RCC 7860 (cell line): ENCODE data around the gene PCDHA1.

Experiments
- DNase-seq: peaks from one replicate; pipeline ENCODE4 v3.0.0-alpha.2; 2015; ENCODE audit warnings: low spot score
- FAIRE-seq: peaks from 2 replicates; lab custom pipeline; 2012; peaks lifted over from hg19 to GRCh38; lab: Jason Lieb, UNC

PCDHA1 gene

DNA sequence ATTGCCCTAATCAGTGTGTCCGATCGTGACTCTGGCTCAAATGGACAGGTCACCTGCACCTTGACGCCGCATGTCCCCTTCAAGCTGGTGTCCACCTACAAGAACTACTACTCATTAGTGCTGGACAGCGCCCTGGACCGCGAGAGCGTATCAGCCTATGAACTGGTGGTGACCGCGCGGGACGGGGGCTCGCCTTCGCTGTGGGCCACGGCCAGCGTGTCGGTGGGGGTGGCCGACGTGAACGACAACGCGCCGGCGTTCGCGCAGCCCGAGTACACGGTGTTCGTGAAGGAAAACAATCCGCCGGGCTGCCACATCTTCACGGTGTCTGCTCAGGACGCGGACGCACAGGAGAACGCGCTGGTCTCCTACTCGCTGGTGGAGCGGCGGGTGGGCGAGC lies 97.4 kb downstream of the PCDHA1 start:
- DNase-seq (no peak), FAIRE-seq (no peak)

- DNase-seq (no peak), FAIRE-seq (no peak)
Observed at GRCh38 chr5:140883927-140884697, 98.2 kb downstream of the PCDHA1 start.

DNA sequence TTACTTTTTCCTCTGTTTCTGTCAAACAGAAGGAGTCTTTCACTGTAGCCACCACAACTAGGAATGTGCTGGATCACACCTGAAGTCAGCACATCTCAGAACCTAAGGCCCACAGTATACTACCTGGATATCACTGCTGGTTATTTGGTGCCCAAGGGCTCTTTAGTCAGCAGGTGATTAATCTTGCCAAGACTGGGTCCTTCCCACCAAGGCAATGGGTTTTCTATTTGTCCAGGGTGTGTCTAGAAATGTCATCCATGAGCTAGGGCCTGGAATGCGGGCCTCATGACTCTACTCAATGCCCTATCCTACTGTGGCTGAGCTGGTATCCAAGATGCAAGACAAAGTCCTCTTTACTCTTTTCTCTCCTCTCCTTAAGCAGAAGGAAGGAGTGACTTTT lies 130.4 kb downstream of the PCDHA1 start:
- DNase-seq (no peak), FAIRE-seq (no peak)

DNA sequence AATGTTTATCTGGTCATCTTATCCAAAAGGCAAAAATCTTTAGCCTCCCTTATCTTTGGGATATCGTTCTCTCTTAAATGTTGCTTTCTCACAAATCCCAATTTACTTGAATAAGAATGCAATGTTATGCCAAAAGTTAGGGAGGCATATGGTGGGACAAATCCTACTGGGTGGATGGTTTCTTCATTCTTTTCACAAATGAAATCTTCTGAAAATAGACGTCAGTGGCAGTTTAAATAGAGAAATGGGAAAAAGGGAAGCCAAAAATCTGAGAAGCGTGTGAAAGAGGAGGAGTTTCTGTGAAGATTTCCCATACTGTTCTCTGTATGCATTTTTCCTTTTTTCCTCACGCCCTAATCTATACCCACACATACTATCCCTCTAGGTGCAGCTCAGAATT lies 137.7 kb downstream of the PCDHA1 start:
- FAIRE-seq (no peak), DNase-seq (no peak)

GRCh38 chr5:140925806-140926442 lies 140.0 kb downstream of the PCDHA1 start, which contains the start of gene PCDHAC1:
Gene PCDHAC1 (plus strand): TSS chr5:140926299. CDS start chr5:140926893, 594 bp downstream.
- FAIRE-seq (no peak), DNase-seq (no peak)

GRCh38 chr5:140926443-140927227 lies 140.7 kb downstream of the PCDHA1 start:
- FAIRE-seq (no peak), DNase-seq (no peak)

DNA sequence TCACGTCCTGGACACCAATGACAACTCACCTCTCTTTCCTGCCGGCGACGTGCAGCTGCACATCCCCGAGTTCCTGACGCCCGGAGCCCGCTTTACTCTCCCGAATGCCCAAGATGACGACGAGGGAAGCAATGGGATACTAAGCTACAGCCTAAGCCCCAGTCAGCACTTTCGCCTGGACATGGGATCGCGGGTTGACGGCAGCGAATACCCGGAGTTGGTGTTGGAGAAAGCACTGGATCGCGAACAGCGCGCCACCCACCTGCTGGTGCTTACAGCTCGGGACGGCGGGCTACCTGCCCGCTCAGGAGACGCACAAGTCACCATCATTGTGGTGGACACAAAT lies 141.3 kb downstream of the PCDHA1 start:
- DNase-seq (no peak), FAIRE-seq (no peak)

- no peak for DNase-seq
- FAIRE-seq: no peak
Observed at GRCh38 chr5:140934964-140935606, 149.1 kb downstream of the PCDHA1 start.

DNA sequence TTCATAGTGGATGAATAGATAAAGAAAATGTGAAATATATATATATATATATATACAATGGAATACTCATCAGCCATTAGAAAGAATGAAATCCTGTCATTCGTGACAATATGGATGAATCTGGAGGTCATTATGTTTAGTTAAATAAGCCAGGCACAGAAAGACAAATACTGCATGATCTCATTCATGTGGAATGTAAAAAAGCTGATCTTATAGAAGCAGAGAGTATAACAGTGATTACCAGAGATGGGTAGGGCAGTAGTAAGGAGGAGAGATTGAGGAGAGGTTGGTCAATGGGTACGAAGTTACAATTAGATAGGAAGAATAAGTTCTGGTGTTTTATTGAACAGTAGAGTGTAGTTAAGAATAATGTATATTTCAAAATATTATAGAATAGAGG lies 160.6 kb downstream of the PCDHA1 start:
- no peak for DNase-seq
- FAIRE-seq: no peak

DNA sequence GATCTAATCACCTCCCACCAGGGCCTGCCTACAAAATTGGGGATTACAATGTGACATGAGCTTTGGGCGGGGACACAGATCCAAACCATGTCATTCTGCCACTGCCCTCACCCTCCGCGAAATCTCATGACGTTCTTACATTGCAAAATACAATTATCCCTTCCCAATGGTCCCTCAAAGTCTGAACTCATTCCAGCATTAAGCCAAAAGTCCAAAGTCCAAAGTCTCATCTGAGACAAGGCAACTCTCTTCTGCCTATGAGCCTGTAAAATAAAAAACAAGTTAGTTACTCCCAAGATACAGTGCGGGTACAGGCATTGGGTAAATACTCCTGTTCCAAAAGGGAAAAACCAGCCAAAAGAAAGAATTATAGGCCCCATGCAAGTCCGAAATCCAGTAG lies 165.7 kb downstream of the PCDHA1 start:
- FAIRE-seq: no peak
- no peak for DNase-seq

GRCh38 chr5:140953234-140953633 lies 167.3 kb downstream of the PCDHA1 start:
- FAIRE-seq (no peak), DNase-seq (no peak)

DNA sequence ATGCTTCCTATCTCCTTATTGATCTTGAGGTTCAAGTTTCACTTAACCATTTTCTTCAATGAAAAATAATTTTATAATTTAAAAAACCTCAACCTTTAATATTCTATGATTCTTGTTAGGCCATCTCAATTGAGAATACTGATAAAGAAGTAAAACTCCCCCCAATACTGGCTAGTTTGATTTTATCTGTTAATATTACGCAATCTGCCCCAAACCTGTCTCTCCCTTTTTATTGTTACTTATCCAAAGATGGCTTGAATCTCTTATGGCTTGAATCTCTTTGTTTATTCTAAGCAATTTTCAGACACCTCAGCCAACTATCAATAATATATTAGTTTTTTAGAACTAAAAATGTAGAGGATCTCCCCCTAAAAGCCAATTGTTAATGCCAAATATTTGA lies 176.2 kb downstream of the PCDHA1 start:
- FAIRE-seq: no peak
- no peak for DNase-seq

- DNase-seq (no peak), FAIRE-seq (no peak)
Observed at GRCh38 chr5:140964356-140964755, 178.4 kb downstream of the PCDHA1 start.

GRCh38 chr5:140965905-140966292 lies 180.0 kb downstream of the PCDHA1 start:
- FAIRE-seq (no peak), DNase-seq (no peak)

DNA sequence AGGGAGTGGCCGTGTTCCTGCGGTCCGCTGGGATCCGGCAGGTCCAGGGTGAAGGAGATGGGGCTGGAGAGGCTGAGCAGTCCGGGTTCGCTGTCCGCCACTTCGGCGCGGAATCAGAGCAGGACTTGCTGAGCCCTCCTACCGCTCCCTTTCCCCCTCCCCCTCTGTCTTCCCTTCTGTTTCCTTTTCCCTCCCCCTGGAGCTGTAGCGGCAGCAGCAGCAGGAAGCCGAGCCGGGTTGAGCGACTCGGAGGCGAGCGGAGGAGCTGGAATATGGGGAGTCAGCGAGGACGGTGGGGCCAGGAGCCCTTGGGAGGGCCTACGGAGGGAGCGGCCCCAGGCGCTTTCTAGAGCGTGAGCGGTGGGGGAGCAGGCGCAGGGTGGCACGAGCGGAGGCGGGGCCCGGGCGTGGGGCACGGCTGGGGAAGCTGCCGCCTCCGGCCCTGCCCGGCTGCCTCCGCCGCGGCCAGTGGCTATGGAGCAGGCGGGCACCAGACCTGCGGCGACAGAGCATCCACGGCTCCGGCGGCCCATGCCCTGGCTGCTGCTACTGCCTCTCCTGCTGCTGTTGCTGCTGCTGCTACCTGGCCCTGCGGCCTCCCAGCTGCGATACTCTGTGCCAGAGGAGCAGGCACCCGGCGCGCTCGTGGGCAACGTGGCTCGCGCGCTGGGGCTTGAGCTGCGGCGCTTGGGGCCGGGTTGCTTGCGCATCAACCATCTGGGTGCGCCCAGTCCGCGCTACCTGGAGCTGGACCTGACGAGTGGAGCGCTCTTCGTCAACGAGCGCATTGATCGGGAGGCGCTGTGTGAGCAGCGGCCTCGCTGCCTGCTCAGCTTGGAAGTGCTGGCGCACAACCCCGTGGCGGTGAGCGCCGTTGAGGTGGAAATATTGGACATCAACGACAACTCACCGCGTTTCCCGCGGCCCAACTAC lies 180.6 kb downstream of the PCDHA1 start, which contains the start of gene PCDHAC2:
Gene PCDHAC2, plus strand, starts transcription at position 184 of the 933 bp plus-strand sequence. Its CDS starts 291 bp downstream, at position 475.
- DNase-seq (no peak), FAIRE-seq (no peak)

- no peak for FAIRE-seq
- no peak for DNase-seq
Observed at GRCh38 chr5:140967226-140967893, 181.4 kb downstream of the PCDHA1 start.

DNA sequence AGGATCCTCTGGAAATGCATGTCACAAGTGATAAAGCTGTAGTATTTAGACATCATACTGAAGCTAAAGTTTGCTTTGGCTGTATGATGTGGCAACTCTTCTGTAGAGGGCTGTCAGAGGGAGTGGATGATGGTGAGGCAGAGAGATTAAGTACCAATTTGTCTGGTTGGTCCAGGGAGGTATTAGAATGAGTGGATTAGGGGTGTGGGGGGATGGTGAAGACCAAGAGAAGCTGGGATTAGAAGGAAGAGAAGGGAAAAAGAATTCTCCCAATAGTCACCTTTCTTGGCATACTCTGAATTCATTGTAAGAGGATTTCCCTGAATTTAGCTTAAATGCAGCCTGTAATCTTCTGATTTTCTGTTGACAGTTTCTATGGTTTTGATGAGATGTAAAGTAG lies 183.9 kb downstream of the PCDHA1 start:
- FAIRE-seq: no peak
- DNase-seq: no peak

DNA sequence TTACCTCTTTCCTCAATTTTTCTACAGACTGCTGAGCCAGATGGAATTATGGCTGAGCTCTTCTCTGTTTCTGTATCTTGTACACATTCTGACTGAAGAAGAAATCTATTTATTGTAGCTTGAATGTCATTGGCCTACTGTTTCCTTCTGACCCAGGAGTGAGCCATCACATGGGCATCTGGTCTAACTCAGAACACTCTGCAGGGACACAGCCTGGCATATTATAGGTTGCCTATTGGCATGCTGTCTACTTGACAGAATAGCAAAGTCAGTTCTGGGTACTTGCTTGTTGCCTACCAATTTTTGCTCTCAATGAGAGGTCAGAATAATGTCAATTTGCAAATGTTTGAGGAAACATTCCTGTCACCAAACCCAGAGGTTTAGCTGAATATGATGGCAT lies 187.6 kb downstream of the PCDHA1 start:
- no peak for DNase-seq
- FAIRE-seq: no peak

GRCh38 chr5:140977003-140977402 lies 191.1 kb downstream of the PCDHA1 start:
- no peak for FAIRE-seq
- no peak for DNase-seq

- FAIRE-seq: no peak
- DNase-seq: no peak
Observed at GRCh38 chr5:140978260-140978659, 192.3 kb downstream of the PCDHA1 start.
